Parathyroid adenoma (tissue), 2 donors: Measurements from ENCODE around the gene DOCK2.
"Not testable (repeated sequence)": the region's sequence is repeated elsewhere in the genome, so short reads cannot be mapped to it uniquely, and the experiment has no call there.

Experiments
- H2AFZ ChIP-seq: fragments of 300-600 bp; sonication (generic); one replicate; pipeline ENCODE4 v1.7.0; 2017; ENCODE audit warnings: antibody characterized with exemption, mild to moderate bottlenecking
- H3K27ac ChIP-seq: fragments of 300-600 bp; sonication (generic); one replicate; pipeline ENCODE4 v1.7.0; 2017
- H3K27me3 ChIP-seq: fragments of 300-600 bp; sonication (generic); one replicate; pipeline ENCODE4 v1.7.0; 2017; ENCODE audit warnings: low read length; ENCODE audit not compliant: control insufficient read depth, insufficient read depth
- H3K36me3 ChIP-seq: fragments of 300-600 bp; sonication (generic); one replicate; pipeline ENCODE4 v1.7.0; 2017; ENCODE audit warnings: low read length; ENCODE audit not compliant: control insufficient read depth, insufficient read depth
- H3K4me1 ChIP-seq: fragments of 300-600 bp; sonication (generic); one replicate; pipeline ENCODE4 v1.7.0; 2017; ENCODE audit warnings: control low read depth
- H3K4me2 ChIP-seq: fragments of 300-600 bp; sonication (generic); one replicate; pipeline ENCODE4 v1.7.0; 2017; ENCODE audit warnings: low read length
- H3K4me3 ChIP-seq: fragments of 300-600 bp; sonication (generic); one replicate; pipeline ENCODE4 v1.7.0; 2017; ENCODE audit warnings: low read depth, low read length
- H3K79me2 ChIP-seq: fragments of 300-600 bp; sonication (generic); one replicate; pipeline ENCODE4 v1.7.0; 2017; ENCODE audit warnings: control low read depth
- H3K9ac ChIP-seq: fragments of 300-600 bp; sonication (generic); one replicate; pipeline ENCODE4 v1.7.0; 2017; ENCODE audit warnings: mild to moderate bottlenecking
- H3K9me3 ChIP-seq: fragments of 300-600 bp; sonication (generic); one replicate; pipeline ENCODE4 v1.7.0; 2017; ENCODE audit warnings: low read length; ENCODE audit not compliant: control insufficient read depth
- TF ChIP-seq, protein P1 (sequence below): fragments of 300-600 bp; sonication (generic); IDR thresholded peaks from one replicate; pipeline ENCODE4 v1.7.0; 2017; ENCODE audit warnings: antibody characterized with exemption, mild to moderate bottlenecking
- donor health status: primary hyperparathyroidism.

Gene DOCK2

DNA sequence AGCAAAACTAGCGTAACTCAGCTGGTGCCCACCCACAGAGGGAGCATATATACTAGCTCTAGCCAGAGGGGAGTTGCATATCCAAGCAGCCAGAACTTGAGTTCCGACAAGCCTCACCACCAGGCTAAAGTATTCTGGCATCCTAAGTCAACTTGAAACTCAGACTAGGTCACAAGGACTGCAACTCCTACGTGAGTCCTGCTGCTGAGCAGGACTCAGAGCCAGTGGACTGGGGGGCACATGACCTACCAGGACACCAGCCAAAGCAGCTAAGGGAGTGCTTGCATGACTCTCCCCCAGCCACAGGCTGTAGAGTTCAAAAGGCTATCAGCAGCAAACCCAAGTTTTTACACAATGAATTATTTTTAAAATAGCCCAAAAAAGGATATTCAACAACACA is 27.4 kb upstream of the DOCK2 start:
- H2AFZ ChIP-seq, result no peak overlapping the region
- H3K9me3 ChIP-seq, result no peaks in the 10 kb centered on the region
- H3K27me3 ChIP-seq, result no peaks in the 10 kb centered on the region
- H3K4me1 ChIP-seq, result no peaks in the 10 kb centered on the region
- TF ChIP-seq, protein P1, sequence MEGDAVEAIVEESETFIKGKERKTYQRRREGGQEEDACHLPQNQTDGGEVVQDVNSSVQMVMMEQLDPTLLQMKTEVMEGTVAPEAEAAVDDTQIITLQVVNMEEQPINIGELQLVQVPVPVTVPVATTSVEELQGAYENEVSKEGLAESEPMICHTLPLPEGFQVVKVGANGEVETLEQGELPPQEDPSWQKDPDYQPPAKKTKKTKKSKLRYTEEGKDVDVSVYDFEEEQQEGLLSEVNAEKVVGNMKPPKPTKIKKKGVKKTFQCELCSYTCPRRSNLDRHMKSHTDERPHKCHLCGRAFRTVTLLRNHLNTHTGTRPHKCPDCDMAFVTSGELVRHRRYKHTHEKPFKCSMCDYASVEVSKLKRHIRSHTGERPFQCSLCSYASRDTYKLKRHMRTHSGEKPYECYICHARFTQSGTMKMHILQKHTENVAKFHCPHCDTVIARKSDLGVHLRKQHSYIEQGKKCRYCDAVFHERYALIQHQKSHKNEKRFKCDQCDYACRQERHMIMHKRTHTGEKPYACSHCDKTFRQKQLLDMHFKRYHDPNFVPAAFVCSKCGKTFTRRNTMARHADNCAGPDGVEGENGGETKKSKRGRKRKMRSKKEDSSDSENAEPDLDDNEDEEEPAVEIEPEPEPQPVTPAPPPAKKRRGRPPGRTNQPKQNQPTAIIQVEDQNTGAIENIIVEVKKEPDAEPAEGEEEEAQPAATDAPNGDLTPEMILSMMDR, result no peak
- no peaks in the 10 kb centered on the region for H3K79me2 ChIP-seq
- no peak overlapping the region for H3K9ac ChIP-seq
- H3K4me2 ChIP-seq, result no peak overlapping the region
- H3K27ac ChIP-seq, result no peak overlapping the region
- no peaks in the 10 kb centered on the region for H3K36me3 ChIP-seq
- H3K4me3 ChIP-seq, result no peak overlapping the region

DNA sequence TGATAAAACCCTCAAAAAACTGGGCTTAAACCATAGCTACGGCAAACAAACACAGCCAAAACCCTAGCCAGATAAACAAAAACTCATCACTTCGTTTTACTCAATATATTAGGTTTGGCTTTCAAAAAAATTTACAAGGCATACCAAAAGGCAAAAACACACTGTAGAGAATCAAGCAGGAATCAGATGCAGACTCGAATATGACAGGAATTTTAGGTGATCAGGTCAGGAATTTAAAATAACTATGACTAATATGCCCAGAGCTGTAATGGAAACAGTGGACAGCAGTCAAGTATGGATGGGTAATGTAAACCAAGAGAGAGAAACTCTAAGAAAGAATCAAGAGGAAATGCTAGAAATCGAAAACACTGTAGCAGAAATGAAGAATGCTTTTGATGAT is 26.5 kb upstream of the DOCK2 start:
- Histone ChIP-seq H3K36me3 (no peaks in the 10 kb centered on the region), H3K4me2 (no peak overlapping the region), H3K27ac (no peak overlapping the region), H3K4me3 (no peak overlapping the region), H3K79me2 (no peaks in the 10 kb centered on the region), H3K27me3 (no peaks in the 10 kb centered on the region), H3K9ac (no peak overlapping the region), H2AFZ (no peak overlapping the region), H3K4me1 (no peaks in the 10 kb centered on the region), H3K9me3 (no peaks in the 10 kb centered on the region)
- TF ChIP-seq, protein P1, result no peak

DNA sequence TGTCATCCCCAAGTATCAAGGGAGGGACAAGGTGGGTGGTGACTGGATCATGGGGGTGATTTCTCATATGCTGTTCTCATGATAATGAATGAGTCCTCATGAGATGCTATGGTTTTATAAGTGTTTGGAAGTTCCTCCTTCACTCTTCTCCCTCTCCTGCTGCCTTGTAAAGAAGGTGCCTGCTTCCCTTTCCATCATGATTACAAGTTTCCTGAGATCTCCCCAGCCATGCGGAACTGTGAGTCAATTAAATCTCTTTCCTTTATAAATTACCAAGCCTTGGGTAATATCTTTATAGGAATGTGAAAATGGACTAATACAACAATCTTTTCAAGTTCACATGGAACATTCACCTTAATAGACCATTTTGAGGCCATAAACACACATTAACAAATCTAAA is 21.5 kb upstream of the DOCK2 start:
- TF ChIP-seq, protein P1, result no peak
- no peaks in the 10 kb centered on the region for H3K4me1 ChIP-seq
- no peak overlapping the region for H3K4me2 ChIP-seq
- H3K9ac ChIP-seq, result no peak overlapping the region
- H2AFZ ChIP-seq, result no peak overlapping the region
- H3K4me3 ChIP-seq, result no peak overlapping the region
- no peaks in the 10 kb centered on the region for H3K27me3 ChIP-seq
- no peaks in the 10 kb centered on the region for H3K9me3 ChIP-seq
- H3K36me3 ChIP-seq, result no peaks in the 10 kb centered on the region
- no peaks in the 10 kb centered on the region for H3K79me2 ChIP-seq
- H3K27ac ChIP-seq, result no peak overlapping the region

DNA sequence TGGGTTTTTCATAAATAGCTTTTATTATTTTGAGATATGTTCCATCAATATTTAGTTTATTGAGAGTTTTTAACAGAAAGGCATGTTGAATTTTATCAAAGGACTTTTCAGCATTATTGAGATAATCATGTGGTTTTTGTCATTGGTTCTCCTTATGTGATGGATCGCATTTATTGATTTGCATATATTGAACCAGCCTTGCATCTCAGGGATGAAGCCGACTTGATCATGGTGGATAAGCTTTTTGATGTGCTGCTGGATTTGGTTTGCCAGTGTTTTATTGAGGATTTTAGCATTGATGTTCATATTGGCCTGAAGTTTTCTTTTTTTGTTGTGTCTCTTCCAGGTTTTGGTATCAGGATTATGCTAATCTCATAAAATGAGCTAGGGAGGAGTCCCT is 12.8 kb upstream of the DOCK2 start:
- H3K79me2 ChIP-seq, H3K4me3 ChIP-seq: not testable (repeated sequence)

DNA sequence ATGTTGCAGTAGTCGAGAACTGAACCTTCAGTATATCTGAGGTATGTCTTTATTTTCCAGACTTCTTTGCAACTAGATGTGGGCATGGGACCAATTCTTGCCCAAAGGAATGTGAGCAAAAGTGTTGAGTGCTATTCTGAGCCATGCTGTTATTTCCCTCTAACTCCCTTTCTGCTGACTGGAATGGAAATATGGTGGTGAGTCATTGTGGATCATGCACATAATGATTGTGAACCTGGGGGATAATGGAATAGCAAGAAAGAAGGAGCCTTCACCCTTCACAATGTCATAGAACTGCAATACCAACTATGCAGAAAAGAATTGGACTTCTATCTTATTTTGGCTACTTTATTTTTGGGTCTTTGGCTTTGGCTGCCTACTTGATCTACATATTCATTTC is 10.3 kb upstream of the DOCK2 start:
- no peak overlapping the region for H3K4me2 ChIP-seq
- H3K79me2 ChIP-seq, result no peaks in the 10 kb centered on the region
- H3K27ac ChIP-seq, result no peak overlapping the region
- H3K9me3 ChIP-seq, result no peaks in the 10 kb centered on the region
- TF ChIP-seq, protein P1, result no peak
- H3K36me3 ChIP-seq, result no peaks in the 10 kb centered on the region
- no peaks in the 10 kb centered on the region for H3K27me3 ChIP-seq
- no peak overlapping the region for H2AFZ ChIP-seq
- H3K4me3 ChIP-seq, result no peak overlapping the region
- no peak overlapping the region for H3K9ac ChIP-seq
- H3K4me1 ChIP-seq, result no peaks in the 10 kb centered on the region

More for the DNA sequence above, 12.8 kb upstream of the DOCK2 start:
- not testable (repeated sequence) for H3K27ac ChIP-seq, H3K4me2 ChIP-seq, H3K36me3 ChIP-seq, H2AFZ ChIP-seq, H3K9me3 ChIP-seq, H3K9ac ChIP-seq, H3K27me3 ChIP-seq, H3K4me1 ChIP-seq
